ACHN (cell line): ENCODE results near the gene SHC2.
"Not testable (repeated sequence)": the region's sequence is repeated elsewhere in the genome, so short reads cannot be mapped to it uniquely, and the experiment has no call there.

ENCODE experiments used
- DNase-seq: peaks from one replicate; pipeline ENCODE4 v3.0.0-alpha.2; 2015
- in situ Hi-C: cut with HindIII; loops from 2 replicates; pipeline ENCODE4 v1.10.0; 2017; ENCODE audit warnings: low sequenced_read_pairs, low pct_ligation_motif_present, low pct_unique_long_range_greater_than_20kb

Gene SHC2

GRCh38 chr19:415292-415691 lies 45.5 kb downstream of the SHC2 start:
- in situ Hi-C loops: no loop called here
- no peak for DNase-seq

- DNase-seq: no peak
- in situ Hi-C loops: no loop called here
Observed at GRCh38 chr19:413756-414420, 46.9 kb downstream of the SHC2 start.

- no peak for DNase-seq
- in situ Hi-C loops: no loop called here
Observed at GRCh38 chr19:412356-413355, 48.2 kb downstream of the SHC2 start.

- in situ Hi-C loops: no loop called here
- no peak for DNase-seq
Observed at GRCh38 chr19:411723-412355, 49.0 kb downstream of the SHC2 start.

- in situ Hi-C loops, DNase-seq: not testable (repeated sequence)
Observed at GRCh38 chr19:411121-411722, 49.6 kb downstream of the SHC2 start.

- in situ Hi-C loops: no loop called here
- no peak for DNase-seq
Observed at GRCh38 chr19:410243-410781, 50.5 kb downstream of the SHC2 start.

GRCh38 chr19:409516-410242 lies 51.2 kb downstream of the SHC2 start:
- in situ Hi-C loops: no loop called here
- DNase-seq: no peak

- in situ Hi-C loops: no loop called here
- no peak for DNase-seq
Observed at GRCh38 chr19:408902-409515, 51.8 kb downstream of the SHC2 start, which contains the start of gene C2CD4C. TSS of gene C2CD4C (minus strand) at chr19:409147. CDS start at chr19:408361, 786 bp downstream.

GRCh38 chr19:408441-408901 lies 52.4 kb downstream of the SHC2 start:
- in situ Hi-C loops: no loop called here
- DNase-seq: no peak

GRCh38 chr19:407511-408440 lies 53.1 kb downstream of the SHC2 start:
- DNase-seq: no peak
- in situ Hi-C loops: no loop called here

GRCh38 chr19:406971-407510 lies 53.8 kb downstream of the SHC2 start:
- in situ Hi-C loops: no loop called here

GRCh38 chr19:406135-406781 lies 54.6 kb downstream of the SHC2 start:
- in situ Hi-C loops: no loop called here
- DNase-seq: no peak

More at GRCh38 chr19:406971-407510, 53.8 kb downstream of the SHC2 start:
- DNase-seq: no peak

GRCh38 chr19:405121-405965 lies 55.5 kb downstream of the SHC2 start:
- DNase-seq: no peak
- in situ Hi-C loops: no loop called here

GRCh38 chr19:403221-404027 lies 57.4 kb downstream of the SHC2 start:
- DNase-seq: no peak
- in situ Hi-C loops: no loop called here
